ENCODE measurements around the gene DCST1.

The DCST1 gene

GRCh38 chr1:155082301-155083051 lies 48.9 kb downstream of the DCST1 start:
- Histone ChIP-seq H3K4me3 (ENCODE audit: low read length) (no peak overlapping the region), H3K4me1 (ENCODE audit: control insufficient read depth, insufficient read depth, low read length) (peaks cover 41% of the 10 kb centered on the region), H3K9me3 (replicated peaks; ENCODE audit: low read length) (no peaks in the 10 kb centered on the region), H3K4me2 (ENCODE audit: low read length) (peak overlapping the region; percentile 5), H3K27me3 (ENCODE audit: control insufficient read depth, insufficient read depth, low read length) (peaks cover 47% of the 10 kb centered on the region), H3K9ac (ENCODE audit: low read depth, low read length) (no peak overlapping the region), H3K36me3 (ENCODE audit: insufficient read depth, low read length) (no peaks in the 10 kb centered on the region)

GRCh38 chr1:155083052-155083541 lies 49.5 kb downstream of the DCST1 start:
- Histone ChIP-seq H3K9me3 (replicated peaks; ENCODE audit: low read length) (no peaks in the 10 kb centered on the region), H3K36me3 (ENCODE audit: insufficient read depth, low read length) (no peaks in the 10 kb centered on the region), H3K4me3 (ENCODE audit: low read length) (no peak overlapping the region), H3K4me2 (ENCODE audit: low read length) (no peak overlapping the region), H3K4me1 (ENCODE audit: control insufficient read depth, insufficient read depth, low read length) (peaks cover 41% of the 10 kb centered on the region), H3K27me3 (ENCODE audit: control insufficient read depth, insufficient read depth, low read length) (peaks cover 47% of the 10 kb centered on the region), H3K9ac (ENCODE audit: low read depth, low read length) (no peak overlapping the region)

- peak overlapping the region; percentile 29 for H3K9ac ChIP-seq (ENCODE audit: low read depth, low read length)
- peak overlapping the region; percentile 90 for H3K4me2 ChIP-seq (ENCODE audit: low read length)
- no peaks in the 10 kb centered on the region for H3K36me3 ChIP-seq (ENCODE audit: insufficient read depth, low read length)
- peak overlapping the region; percentile 90 for H3K4me3 ChIP-seq (ENCODE audit: low read length)
- no peaks in the 10 kb centered on the region for H3K9me3 ChIP-seq (replicated peaks; ENCODE audit: low read length)
- peaks cover 55% of the 10 kb centered on the region for H3K27me3 ChIP-seq (ENCODE audit: control insufficient read depth, insufficient read depth, low read length)
- H3K4me1 ChIP-seq (ENCODE audit: control insufficient read depth, insufficient read depth, low read length), result peaks cover 31% of the 10 kb centered on the region
Measured at GRCh38 chr1:155083865-155084721, 50.5 kb downstream of the DCST1 start.

- Histone ChIP-seq H3K4me3 (ENCODE audit: low read length) (peak overlapping the region; percentile 90), H3K4me2 (ENCODE audit: low read length) (peak overlapping the region; percentile 90), H3K9me3 (replicated peaks; ENCODE audit: low read length) (no peaks in the 10 kb centered on the region), H3K4me1 (ENCODE audit: control insufficient read depth, insufficient read depth, low read length) (peaks cover 23% of the 10 kb centered on the region), H3K36me3 (ENCODE audit: insufficient read depth, low read length) (no peaks in the 10 kb centered on the region), H3K9ac (ENCODE audit: low read depth, low read length) (peak overlapping the region; percentile 67), H3K27me3 (ENCODE audit: control insufficient read depth, insufficient read depth, low read length) (peaks cover 47% of the 10 kb centered on the region)
Measured at GRCh38 chr1:155084722-155085503, 51.3 kb downstream of the DCST1 start.

GRCh38 chr1:155085504-155086127 lies 52.0 kb downstream of the DCST1 start:
- Histone ChIP-seq H3K27me3 (ENCODE audit: control insufficient read depth, insufficient read depth, low read length) (peaks cover 41% of the 10 kb centered on the region), H3K36me3 (ENCODE audit: insufficient read depth, low read length) (no peaks in the 10 kb centered on the region), H3K9ac (ENCODE audit: low read depth, low read length) (peak overlapping the region; percentile 67), H3K4me1 (ENCODE audit: control insufficient read depth, insufficient read depth, low read length) (peaks cover 19% of the 10 kb centered on the region), H3K4me3 (ENCODE audit: low read length) (peak overlapping the region; percentile 90), H3K4me2 (ENCODE audit: low read length) (peak overlapping the region; percentile 90), H3K9me3 (replicated peaks; ENCODE audit: low read length) (no peaks in the 10 kb centered on the region)

GRCh38 chr1:155086128-155086741 lies 52.6 kb downstream of the DCST1 start:
- no peak overlapping the region for H3K9ac ChIP-seq (ENCODE audit: low read depth, low read length)
- H3K4me1 ChIP-seq (ENCODE audit: control insufficient read depth, insufficient read depth, low read length), result peaks cover 15% of the 10 kb centered on the region
- H3K9me3 ChIP-seq (replicated peaks; ENCODE audit: low read length), result no peaks in the 10 kb centered on the region
- no peaks in the 10 kb centered on the region for H3K36me3 ChIP-seq (ENCODE audit: insufficient read depth, low read length)
- H3K27me3 ChIP-seq (ENCODE audit: control insufficient read depth, insufficient read depth, low read length), result peaks cover 35% of the 10 kb centered on the region
- peak overlapping the region; percentile 90 for H3K4me2 ChIP-seq (ENCODE audit: low read length)
- no peak overlapping the region for H3K4me3 ChIP-seq (ENCODE audit: low read length)

GRCh38 chr1:155086856-155087535 lies 53.4 kb downstream of the DCST1 start:
- Histone ChIP-seq H3K9me3 (replicated peaks; ENCODE audit: low read length) (no peaks in the 10 kb centered on the region), H3K4me2 (ENCODE audit: low read length) (no peak overlapping the region), H3K9ac (ENCODE audit: low read depth, low read length) (no peak overlapping the region), H3K36me3 (ENCODE audit: insufficient read depth, low read length) (no peaks in the 10 kb centered on the region), H3K27me3 (ENCODE audit: control insufficient read depth, insufficient read depth, low read length) (peaks cover 28% of the 10 kb centered on the region), H3K4me3 (ENCODE audit: low read length) (no peak overlapping the region), H3K4me1 (ENCODE audit: control insufficient read depth, insufficient read depth, low read length) (peaks cover 19% of the 10 kb centered on the region)

GRCh38 chr1:155091071-155092051 lies 57.7 kb downstream of the DCST1 start:
- peak overlapping the region; percentile 46 for H3K4me2 ChIP-seq (ENCODE audit: low read length)
- no peak overlapping the region for H3K4me3 ChIP-seq (ENCODE audit: low read length)
- H3K9ac ChIP-seq (ENCODE audit: low read depth, low read length), result no peak overlapping the region
- H3K27me3 ChIP-seq (ENCODE audit: control insufficient read depth, insufficient read depth, low read length), result peaks cover 35% of the 10 kb centered on the region
- H3K9me3 ChIP-seq (replicated peaks; ENCODE audit: low read length), result no peaks in the 10 kb centered on the region
- H3K4me1 ChIP-seq (ENCODE audit: control insufficient read depth, insufficient read depth, low read length), result peaks cover 5% of the 10 kb centered on the region
- no peaks in the 10 kb centered on the region for H3K36me3 ChIP-seq (ENCODE audit: insufficient read depth, low read length)

- Histone ChIP-seq H3K9me3 (replicated peaks; ENCODE audit: low read length) (no peaks in the 10 kb centered on the region), H3K9ac (ENCODE audit: low read depth, low read length) (no peak overlapping the region), H3K4me2 (ENCODE audit: low read length) (no peak overlapping the region), H3K4me3 (ENCODE audit: low read length) (no peak overlapping the region), H3K36me3 (ENCODE audit: insufficient read depth, low read length) (no peaks in the 10 kb centered on the region), H3K4me1 (ENCODE audit: control insufficient read depth, insufficient read depth, low read length) (peaks cover 5% of the 10 kb centered on the region), H3K27me3 (ENCODE audit: control insufficient read depth, insufficient read depth, low read length) (peaks cover 37% of the 10 kb centered on the region)
Measured at GRCh38 chr1:155092131-155092530, 58.5 kb downstream of the DCST1 start.

Measured in skeletal muscle satellite cell (primary cell).